Spinal cord (tissue), 10 donors: Measurements from ENCODE around the gene DTX3. TPM values are rescaled to one million over a fixed set of nuclear protein-coding genes. Genes with fewer than 3 reads are reported as not detected.
"Not testable (repeated sequence)": the region's sequence is repeated elsewhere in the genome, so short reads cannot be mapped to it uniquely, and the experiment has no call there.

Experiments
- DNase-seq, 6 donors: peaks; one replicate each; pipeline versions ENCODE4 v3.0.0 to v3.0.0-alpha.2; 2013 to 2015; ENCODE audit warnings: low spot score in 6 of 6, low read depth in 4 of 6
- H3K27ac ChIP-seq: one replicate; pipeline ENCODE4 v1.5.1; 2013; ENCODE audit warnings: low read depth, low read length, control low read depth
- H3K27me3 ChIP-seq: one replicate; pipeline ENCODE4 v1.6.1; 2013; ENCODE audit warnings: low read length; ENCODE audit not compliant: control insufficient read depth, insufficient read depth
- H3K36me3 ChIP-seq: one replicate; pipeline ENCODE4 v1.6.1; 2013; ENCODE audit warnings: low read length; ENCODE audit not compliant: control insufficient read depth, insufficient read depth
- H3K4me1 ChIP-seq: one replicate; pipeline ENCODE4 v1.6.1; 2013; ENCODE audit warnings: low read length; ENCODE audit not compliant: control insufficient read depth, insufficient read depth
- H3K4me3 ChIP-seq: one replicate; pipeline ENCODE4 v1.5.1; 2013; ENCODE audit warnings: low read depth, low read length, control low read depth
- H3K9me3 ChIP-seq: one replicate; pipeline ENCODE4 v1.6.1; 2013; ENCODE audit warnings: low read length; ENCODE audit not compliant: control insufficient read depth, insufficient read depth
- WGBS: methylation state at CpG from one replicate; pipeline ENCODE4 v1.1.5; 2013; ENCODE audit warnings: missing lambda C conversion rate; ENCODE audit not compliant: insufficient coverage; 5-methylcytosine and 5-hydroxymethylcytosine counted together
- polyA plus RNA-seq, 2 donors: library from polyadenylated mRNA; unstranded; fragments of 120-200 nt; gene quantifications; one replicate each; pipeline ENCODE4 v1.2.1, GENCODE V29; 2013; ENCODE audit not compliant: insufficient read length in 2 of 2
- total RNA-seq, 2 donors: library from RNA; depleted of rRNA in 1 of 2; stranded (reverse); fragments of 120-200 nt in 1 of 2; fragments of >200 nt in 1 of 2; gene quantifications; one replicate each; pipeline versions ENCODE4 v1.2.3 to v1.2.4, GENCODE V29; 2013 to 2014
- donor health status: healthy.

Gene DTX3
- total and polyA plus RNA-seq, 4 donors = 36.2 to 162 (median 105) TPM

DNA sequence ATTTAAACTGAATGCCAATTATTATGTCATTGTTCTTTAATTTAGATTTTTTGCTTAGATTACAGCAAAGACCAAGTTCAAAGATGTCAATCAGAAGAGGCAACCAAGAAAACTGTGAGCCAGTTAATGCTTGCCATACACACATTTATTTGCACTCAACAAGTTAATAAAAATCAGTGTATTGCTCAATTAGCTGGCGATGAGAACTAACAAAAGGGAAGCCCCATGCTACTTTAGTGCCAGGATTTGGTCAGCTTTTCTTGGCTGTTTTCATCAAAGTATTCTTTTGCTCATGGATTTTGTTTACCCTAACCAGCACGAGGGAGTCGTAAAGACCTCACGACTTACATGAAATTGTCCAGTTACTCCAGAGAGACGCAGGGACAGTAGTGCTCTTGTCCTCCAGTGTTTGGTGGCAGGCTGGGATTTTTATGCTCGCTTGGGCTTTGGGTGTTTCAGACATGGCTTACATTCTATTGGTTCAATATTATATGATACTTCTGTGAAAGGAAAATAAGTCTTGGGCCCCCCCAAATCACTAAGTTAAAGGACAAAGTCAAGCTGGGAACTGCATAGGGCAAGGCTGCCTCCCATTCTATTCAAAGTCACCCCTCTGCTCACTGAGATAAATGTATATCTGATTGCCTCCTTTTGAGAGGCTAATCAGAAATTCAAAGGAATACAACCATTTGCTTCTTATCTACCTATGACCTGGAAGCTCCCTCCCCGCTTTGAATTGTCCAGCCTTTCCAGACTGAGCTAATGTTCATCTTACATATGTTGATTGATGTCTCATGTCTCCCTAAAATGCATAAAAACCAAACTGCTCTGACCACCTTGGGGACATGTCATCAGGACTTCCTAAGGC is 35.8 kb downstream of the DTX3 start:
- 89% methylated on average over 3 of the region's 7 CpGs for WGBS
- peaks cover 10% of the 10 kb centered on the region for H3K27me3 ChIP-seq
- no peak for DNase-seq

DNA sequence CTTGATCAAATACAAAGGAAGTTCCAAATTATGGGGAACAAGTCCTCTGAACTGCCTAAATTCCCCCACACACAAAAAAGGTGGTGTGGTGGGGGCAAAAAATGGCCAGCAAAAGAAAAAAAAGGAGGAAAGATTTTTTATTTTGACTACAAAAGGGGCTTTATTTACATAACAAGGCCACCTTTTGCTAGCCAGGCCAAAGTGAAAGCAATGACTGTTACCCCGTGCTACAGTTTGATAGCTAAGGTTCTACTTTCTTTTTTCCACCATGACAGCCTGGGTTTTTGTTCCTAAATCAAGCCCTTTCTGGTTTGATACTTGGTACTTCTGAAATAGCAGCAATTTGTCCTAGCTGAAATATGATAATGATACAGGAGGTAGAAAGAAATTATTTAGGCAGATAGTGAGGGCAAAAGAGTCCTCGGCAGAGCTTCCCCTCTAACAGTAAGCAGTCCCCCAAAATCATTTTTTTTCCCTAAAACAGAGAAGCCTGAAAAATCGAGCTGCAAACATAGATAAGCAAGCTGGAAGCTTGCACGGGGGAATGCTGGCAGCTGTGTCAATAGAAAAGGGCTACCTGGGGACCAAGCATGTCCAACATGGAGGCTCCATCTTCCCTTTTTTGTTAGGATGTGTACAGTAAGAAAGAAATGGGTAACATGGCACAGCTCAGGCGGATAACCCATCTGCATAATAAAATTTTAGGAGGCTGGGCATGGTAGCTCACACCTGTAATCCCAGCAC is 37.2 kb downstream of the DTX3 start:
- Histone ChIP-seq H3K27ac (no peak overlapping the region), H3K4me3 (no peak overlapping the region), H3K36me3 (no peaks in the 10 kb centered on the region), H3K4me1 (no peaks in the 10 kb centered on the region), H3K9me3 (no peaks in the 10 kb centered on the region), H3K27me3 (peaks cover 10% of the 10 kb centered on the region)
- WGBS = 44% methylated on average over 4 of the region's 5 CpGs
- DNase-seq = no peak

More for the DNA sequence above, 35.8 kb downstream of the DTX3 start:
- H3K9me3 ChIP-seq = no peaks in the 10 kb centered on the region
- H3K36me3 ChIP-seq = no peaks in the 10 kb centered on the region
- H3K4me3 ChIP-seq = no peak overlapping the region
- no peaks in the 10 kb centered on the region for H3K4me1 ChIP-seq
- no peak overlapping the region for H3K27ac ChIP-seq

DNA sequence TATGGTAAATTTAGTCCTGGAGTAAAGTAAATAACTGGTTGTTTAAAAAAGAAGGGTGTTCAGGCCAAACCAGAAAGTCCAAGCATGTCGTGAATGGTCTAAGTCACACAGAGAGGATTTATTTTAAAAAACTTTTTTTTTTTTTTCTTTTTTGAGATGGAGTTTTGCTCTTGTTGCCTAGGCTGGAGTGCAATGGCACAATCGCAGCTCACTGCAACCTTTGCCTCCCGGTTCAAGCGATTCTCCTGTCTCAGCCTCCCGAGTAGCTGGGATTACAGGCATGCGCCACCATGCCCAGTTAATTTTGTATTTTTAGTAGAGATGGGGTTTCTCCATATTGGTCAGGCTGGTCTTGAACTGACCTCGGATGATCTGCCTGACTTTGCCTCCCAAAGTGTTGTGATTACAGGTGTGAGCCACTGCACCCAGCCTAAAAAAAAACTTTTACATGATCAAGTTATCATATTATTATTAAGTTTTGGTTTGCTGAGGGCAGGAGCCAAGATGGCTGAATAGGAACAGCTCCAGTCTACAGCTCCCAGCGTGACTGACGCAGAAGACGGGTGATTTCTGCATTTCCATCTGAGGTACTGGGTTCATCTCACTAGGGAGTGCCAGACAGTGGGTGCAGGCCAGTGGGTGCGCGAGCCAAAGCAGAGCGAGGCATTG is 41.5 kb downstream of the DTX3 start:
- H3K4me1 ChIP-seq, H3K9me3 ChIP-seq, H3K27me3 ChIP-seq, H3K4me3 ChIP-seq, H3K36me3 ChIP-seq, H3K27ac ChIP-seq: not testable (repeated sequence)
- peak in 1 of 6 donors; percentile 25 for DNase-seq
- WGBS = 61% methylated on average over 6 of the region's 13 CpGs

DNA sequence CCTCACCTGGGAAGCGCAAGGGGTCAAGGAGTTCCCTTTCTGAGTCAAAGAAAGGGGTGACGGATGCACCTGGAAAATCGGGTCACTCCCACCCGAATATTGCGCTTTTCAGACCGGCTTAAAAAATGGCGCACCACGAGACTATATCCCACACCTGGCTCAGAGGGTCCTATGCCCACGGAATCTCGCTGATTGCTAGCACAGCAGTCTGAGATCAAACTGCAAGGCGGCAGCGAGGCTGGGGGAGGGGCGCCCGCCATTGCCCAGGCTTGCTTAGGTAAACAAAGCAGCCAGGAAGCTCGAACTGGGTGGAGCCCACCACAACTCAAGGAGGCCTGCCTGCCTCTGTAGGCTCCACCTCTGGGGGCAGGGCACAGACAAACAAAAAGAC is 42.0 kb downstream of the DTX3 start:
- H3K4me1 ChIP-seq, H3K9me3 ChIP-seq, H3K27me3 ChIP-seq, DNase-seq, H3K4me3 ChIP-seq, H3K27ac ChIP-seq, H3K36me3 ChIP-seq: not testable (repeated sequence)
- WGBS = no CpG with 5 or more reads among the region's 15 CpGs

DNA sequence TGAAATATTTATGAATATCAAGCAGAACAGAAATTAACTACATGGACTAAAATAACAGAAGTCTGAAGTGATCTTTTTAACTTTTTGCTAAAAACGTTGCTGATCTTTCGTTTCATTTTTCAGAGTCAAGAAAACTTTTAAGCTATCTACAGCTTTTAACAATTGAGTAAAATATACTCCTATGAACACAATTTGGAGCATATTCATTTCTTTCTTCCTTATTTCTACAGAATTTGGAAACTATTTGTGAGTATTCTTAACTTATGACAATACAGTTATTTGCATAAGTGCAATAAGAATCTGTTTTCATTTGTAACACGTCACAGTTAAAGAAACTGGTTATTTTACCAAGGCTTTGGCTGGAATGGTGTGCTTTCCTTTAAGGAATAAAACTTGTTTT is 49.4 kb downstream of the DTX3 start:
- Histone ChIP-seq H3K27me3 (no peaks in the 10 kb centered on the region), H3K9me3 (no peaks in the 10 kb centered on the region), H3K27ac (no peak overlapping the region), H3K36me3 (no peaks in the 10 kb centered on the region), H3K4me1 (no peaks in the 10 kb centered on the region), H3K4me3 (no peak overlapping the region)
- DNase-seq = no peak
- WGBS = no CpG with 5 or more reads among the region's 3 CpGs

DNA sequence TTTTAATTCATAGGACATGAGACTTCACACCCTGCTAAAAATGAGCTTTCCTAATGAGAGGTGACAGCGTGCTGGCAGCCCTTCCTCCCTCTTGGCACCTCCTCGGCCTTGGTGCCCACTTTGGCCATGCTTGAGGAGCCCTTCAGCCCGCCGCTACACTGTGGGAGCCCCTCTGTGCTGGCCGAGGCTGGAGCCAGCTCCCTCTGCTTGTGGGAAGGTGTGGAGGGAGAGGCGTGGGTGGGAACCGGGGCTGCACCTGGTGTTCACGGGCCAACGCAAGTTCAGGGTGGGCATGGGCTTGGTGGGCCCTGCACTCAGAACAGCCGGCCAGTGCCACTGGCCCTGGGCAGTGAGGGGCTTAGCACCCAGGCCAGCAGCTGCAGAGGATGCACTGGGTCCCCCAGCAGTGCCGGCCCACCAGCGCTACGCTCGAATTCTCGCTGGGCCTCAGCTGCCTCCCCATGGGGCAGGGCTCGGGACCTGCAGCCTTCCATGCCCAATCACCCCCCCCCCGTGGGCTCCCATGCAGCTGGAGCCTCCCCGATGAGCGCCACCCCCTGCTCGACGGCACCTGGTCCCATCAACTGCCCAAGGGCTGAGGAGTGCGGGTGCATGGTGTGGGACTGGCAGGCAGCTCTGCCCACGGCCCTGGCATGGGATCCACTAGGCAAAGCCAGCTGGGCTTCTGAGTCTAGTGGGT is 51.1 kb downstream of the DTX3 start:
- no peak for DNase-seq
- Histone ChIP-seq H3K4me3 (no peak overlapping the region), H3K4me1 (no peaks in the 10 kb centered on the region), H3K27ac (no peak overlapping the region), H3K27me3 (no peaks in the 10 kb centered on the region), H3K36me3 (no peaks in the 10 kb centered on the region), H3K9me3 (no peaks in the 10 kb centered on the region)
- WGBS = 82% methylated on average over 22 of the region's 23 CpGs

DNA sequence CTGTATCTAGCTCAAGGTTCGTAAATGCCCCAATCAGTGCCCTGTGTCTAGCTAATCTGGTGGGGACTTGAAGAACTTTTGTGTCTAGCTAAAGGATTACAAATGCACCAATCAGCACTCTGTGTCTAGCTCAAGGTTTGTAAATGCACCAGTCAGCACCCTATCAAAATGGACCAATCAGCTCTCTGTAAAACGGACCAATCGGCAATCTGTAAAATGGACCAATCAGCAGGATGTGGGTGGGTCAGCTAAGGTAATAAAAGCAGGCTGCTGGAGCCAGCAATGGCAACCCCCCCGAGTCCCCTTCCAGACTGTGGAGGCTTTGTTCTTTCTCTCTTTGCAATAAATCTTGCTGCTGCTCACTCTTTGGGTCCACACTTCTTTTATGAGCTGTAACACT is 51.8 kb downstream of the DTX3 start:
- not testable (repeated sequence) for H3K27me3 ChIP-seq, H3K4me1 ChIP-seq, H3K36me3 ChIP-seq, H3K9me3 ChIP-seq, H3K27ac ChIP-seq, H3K4me3 ChIP-seq, DNase-seq
- 90% methylated on average over 2 of the region's 4 CpGs for WGBS

DNA sequence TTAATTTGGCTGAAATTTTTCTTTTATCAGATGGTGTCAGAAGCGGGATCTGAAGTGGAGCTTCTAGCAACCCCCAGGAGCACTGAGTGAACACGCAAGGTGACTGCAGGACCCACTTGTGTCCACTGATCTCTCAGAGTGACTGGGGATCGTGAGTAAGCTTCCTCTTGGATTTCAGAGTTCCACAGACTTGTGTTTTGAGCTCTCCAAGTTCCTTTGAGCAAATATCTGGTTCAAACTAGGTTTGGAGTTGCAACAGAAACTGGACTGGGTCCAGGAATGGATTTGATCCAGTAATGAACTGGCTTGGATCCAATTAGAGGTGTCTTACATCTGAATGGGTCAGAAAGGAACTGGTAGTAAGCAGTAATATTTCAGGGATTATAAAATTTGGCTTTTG is 53.1 kb downstream of the DTX3 start:
- no peaks in the 10 kb centered on the region for H3K36me3 ChIP-seq
- WGBS = 42% methylated on average over 3 of the region's 3 CpGs
- no peak overlapping the region for H3K4me3 ChIP-seq
- H3K9me3 ChIP-seq = no peaks in the 10 kb centered on the region
- no peaks in the 10 kb centered on the region for H3K4me1 ChIP-seq
- no peaks in the 10 kb centered on the region for H3K27me3 ChIP-seq
- no peak overlapping the region for H3K27ac ChIP-seq
- DNase-seq = no peak

DNA sequence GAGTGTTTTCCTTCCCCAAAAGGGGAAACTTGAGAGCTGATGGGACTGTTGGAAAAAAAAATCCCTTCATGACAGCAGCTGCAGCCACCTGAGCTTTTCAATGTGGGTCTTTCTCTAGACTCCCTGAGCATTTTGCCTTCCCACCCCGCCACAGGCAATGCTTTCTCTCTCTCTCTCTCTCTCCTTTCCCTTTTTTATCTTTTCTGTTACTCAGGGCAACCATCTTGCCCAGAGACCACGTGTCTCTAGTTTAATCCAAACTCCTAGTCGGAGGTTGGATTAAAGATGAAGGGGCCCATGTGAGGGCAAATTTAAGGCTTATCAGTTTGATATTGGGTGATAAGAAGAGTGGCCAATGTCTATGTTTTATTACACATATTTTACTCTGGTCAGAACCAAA is 54.3 kb downstream of the DTX3 start:
- no peak overlapping the region for H3K27ac ChIP-seq
- no peaks in the 10 kb centered on the region for H3K36me3 ChIP-seq
- H3K9me3 ChIP-seq = no peaks in the 10 kb centered on the region
- DNase-seq = no peak
- WGBS = 83% methylated on average over 1 of the region's 3 CpGs
- H3K4me1 ChIP-seq = no peaks in the 10 kb centered on the region
- H3K27me3 ChIP-seq = no peaks in the 10 kb centered on the region
- no peak overlapping the region for H3K4me3 ChIP-seq
